CD14-positive monocyte (primary cell): ENCODE measurements around the gene TXNDC11. TPM values are rescaled to one million over a fixed set of nuclear protein-coding genes. Genes with fewer than 3 reads are reported as not detected.

Source experiments
- DNase-seq, 3 donors: peaks; one replicate each; pipeline ENCODE4 v3.0.0-alpha.2; 2011 to 2022
- H2AFZ ChIP-seq: 2 replicates; pipeline ENCODE4 v1.6.0; 2012; ENCODE audit warnings: mild to moderate bottlenecking, low read depth, low read length, inconsistent platforms; ENCODE audit not compliant: insufficient read depth, poor library complexity, severe bottlenecking
- H3K27ac ChIP-seq, 2 donors: 1 replicate in 1 of 2; 2 replicates in 1 of 2; pipeline ENCODE4 v1.5.1; 2012 to 2013; ENCODE audit warnings: low read length in 2 of 2, control low read depth in 1 of 2, inconsistent platforms in 1 of 2, low read depth in 1 of 2, mild to moderate bottlenecking in 1 of 2
- H3K27me3 ChIP-seq, 2 donors: one replicate each; pipeline versions ENCODE4 v1.6.0 to v1.6.1; 2011 to 2013; ENCODE audit warnings: low read length in 2 of 2; ENCODE audit not compliant: control insufficient read depth in 2 of 2, insufficient read depth in 2 of 2
- H3K36me3 ChIP-seq, 2 donors: replicated peaks in 1 of 2; 1 replicate in 1 of 2; 2 replicates in 1 of 2; pipeline versions ENCODE4 v1.5.1 to v1.6.1; 2012 to 2013; ENCODE audit warnings: low read length in 2 of 2, control low read depth in 1 of 2, inconsistent platforms in 1 of 2, mild to moderate bottlenecking in 1 of 2; ENCODE audit not compliant: insufficient read depth in 2 of 2, control insufficient read depth in 1 of 2
- H3K4me1 ChIP-seq, 2 donors: 1 replicate in 1 of 2; 2 replicates in 1 of 2; pipeline versions ENCODE4 v1.5.1 to v1.6.1; 2012 to 2013; ENCODE audit warnings: low read length in 2 of 2, control low read depth in 1 of 2, inconsistent platforms in 1 of 2, mild to moderate bottlenecking in 1 of 2, moderate library complexity in 1 of 2; ENCODE audit not compliant: insufficient read depth in 2 of 2, control insufficient read depth in 1 of 2
- H3K4me2 ChIP-seq: replicated peaks from 2 replicates; pipeline ENCODE3; 2012; ENCODE audit warnings: low read length, moderate library complexity, mild to moderate bottlenecking; ENCODE audit not compliant: poor library complexity, severe bottlenecking; ENCODE audit errors: extremely low read depth
- H3K4me3 ChIP-seq, 3 experiments: fragments of 200-600 bp in 1 of 3; sonication (generic) in 1 of 3; replicated peaks in 1 of 3; 1 replicate in 2 of 3; 2 replicates in 1 of 3; pipeline ENCODE4 v1.5.1; 2011 to 2013; ENCODE audit warnings: low read length in 3 of 3, mild to moderate bottlenecking in 3 of 3, control low read depth in 2 of 3, low read depth in 2 of 3, inconsistent platforms in 1 of 3, moderate library complexity in 1 of 3
- H3K79me2 ChIP-seq: 2 replicates; pipeline ENCODE4 v1.6.0; 2012; ENCODE audit warnings: mild to moderate bottlenecking, control low read depth, inconsistent platforms, low read length, moderate library complexity; ENCODE audit not compliant: insufficient read depth
- H3K9ac ChIP-seq: 2 replicates; pipeline ENCODE4 v1.6.0; 2017; ENCODE audit warnings: low read length, mild to moderate bottlenecking; ENCODE audit not compliant: insufficient read depth, poor library complexity, severe bottlenecking
- H3K9me3 ChIP-seq, 2 donors: replicated peaks in 1 of 2; 1 replicate in 1 of 2; 2 replicates in 1 of 2; pipeline versions ENCODE4 v1.5.1 to v1.6.1; 2012 to 2013; ENCODE audit warnings: low read length in 2 of 2, control low read depth in 1 of 2; ENCODE audit not compliant: control insufficient read depth in 1 of 2, insufficient read depth in 1 of 2
- H4K20me1 ChIP-seq: 2 replicates; pipeline ENCODE4 v1.6.0; 2012; ENCODE audit warnings: mild to moderate bottlenecking, low read length, control low read depth, moderate library complexity; ENCODE audit not compliant: insufficient read depth
- H3K27ac Mint-ChIP-seq, 7 donors: one replicate each; pipeline ENCODE4 v1.8.0; 2020; ENCODE audit warnings: mild to moderate bottlenecking in 7 of 7, mixed read lengths in 7 of 7, moderate library complexity in 6 of 7, inconsistent platforms in 2 of 7
- H3K27me3 Mint-ChIP-seq, 3 donors: one replicate each; pipeline ENCODE4 v1.8.0; 2021 to 2022; ENCODE audit warnings: low read depth in 3 of 3, mild to moderate bottlenecking in 3 of 3, mixed read lengths in 3 of 3, moderate library complexity in 3 of 3, inconsistent platforms in 1 of 3
- H3K36me3 Mint-ChIP-seq, 2 donors: one replicate each; pipeline ENCODE4 v1.8.0; 2020; ENCODE audit warnings: mixed read lengths in 2 of 2, inconsistent platforms in 1 of 2, mild to moderate bottlenecking in 1 of 2
- H3K4me1 Mint-ChIP-seq: one replicate; pipeline ENCODE4 v1.8.0; 2020; ENCODE audit warnings: mild to moderate bottlenecking, mixed read lengths
- H3K4me3 Mint-ChIP-seq, 2 donors: one replicate each; pipeline ENCODE4 v1.8.0; 2020; ENCODE audit warnings: mild to moderate bottlenecking in 2 of 2, mixed read lengths in 2 of 2, moderate library complexity in 1 of 2
- H3K9me3 Mint-ChIP-seq, 7 donors: one replicate each; pipeline ENCODE4 v1.8.0; 2020 to 2022; ENCODE audit warnings: mixed read lengths in 7 of 7, mild to moderate bottlenecking in 6 of 7, moderate library complexity in 6 of 7, inconsistent platforms in 2 of 7
- WGBS: methylation state at CpG from one replicate; pipeline ENCODE4 v1.1.5; 2013; ENCODE audit warnings: missing lambda C conversion rate; ENCODE audit not compliant: insufficient coverage; 5-methylcytosine and 5-hydroxymethylcytosine counted together
- intact Hi-C, 2 donors: fragments of 100-400 bp; cut with micrococcal nuclease; formaldehyde crosslinking; loops; one replicate each; pipeline versions ENCODE4 v1.15.0 to v1.15.1; 2023
- polyA plus RNA-seq, 3 donors: library from polyadenylated mRNA; depleted of rRNA in 1 of 3; unstranded in 2 of 3; stranded (reverse) in 1 of 3; fragments of 300-500 nt in 2 of 3; fragments of >200 nt in 1 of 3; fragmentation: Illumina TruSeq in 2 of 3; gene quantifications; 1 replicate in 2 of 3; 2 replicates in 1 of 3; pipeline ENCODE4 v1.2.3, GENCODE V29; 2012 to 2021
- TF ChIP-seq, protein P1 (sequence below): fragments of 200-600 bp; IDR thresholded peaks from one replicate; pipeline ENCODE4 v1.8.0; 2022; ENCODE audit warnings: antibody characterized with exemption, mild to moderate bottlenecking

Gene TXNDC11
- polyA plus RNA-seq, 3 donors, result 32.9 to 60.0 (median 40.6) TPM

DNA sequence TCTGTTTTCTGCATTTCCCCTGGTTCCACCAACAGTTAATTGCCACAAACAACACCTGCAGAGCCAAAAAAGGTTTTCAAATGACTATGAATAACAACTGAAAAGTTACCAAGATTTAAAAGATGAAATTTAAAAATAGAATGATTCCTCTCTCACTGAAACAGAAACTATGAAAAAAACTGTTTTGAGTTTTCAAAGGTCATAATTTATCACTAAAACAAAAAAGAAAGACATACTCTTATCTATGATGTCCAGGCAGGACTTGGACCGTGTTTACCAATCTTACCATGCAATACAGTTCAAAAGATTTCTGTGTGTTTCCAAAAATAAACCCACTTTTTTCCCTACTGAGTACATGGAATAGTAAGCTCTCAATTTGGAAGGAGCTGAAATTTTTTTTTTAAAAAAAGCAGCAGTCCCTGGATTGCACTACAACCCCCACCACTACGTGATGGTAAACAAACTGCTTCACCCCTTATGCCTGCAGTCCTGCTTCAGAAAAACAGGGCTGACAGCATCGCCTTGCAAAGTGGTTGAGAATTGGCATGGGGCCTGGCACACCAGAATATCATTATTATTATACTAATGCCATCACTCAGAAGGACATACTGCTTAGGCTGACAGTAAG, 8.5 kb downstream of the TXNDC11 start:
- Mint-ChIP-seq H3K9me3 (no peaks in the 10 kb centered on the region), H3K4me1 (peaks cover 35% of the 10 kb centered on the region), H3K4me3 (no peak overlapping the region), H3K27me3 (peaks cover 0 to 2% (median 1%) of the 10 kb centered on the region in 3 donors), H3K27ac (peak overlapping the region in 1 of 7 donors; percentile 80), H3K36me3 (peaks cover 83 to 90% of the 10 kb centered on the region in 2 donors)
- peaks cover 95% of the 10 kb centered on the region for H3K79me2 ChIP-seq
- H3K9me3 ChIP-seq, result no peaks in the 10 kb centered on the region
- peaks cover 14 to 22% of the 10 kb centered on the region in 2 donors for H3K4me1 ChIP-seq
- 80% methylated on average over 1 of the region's 3 CpGs for WGBS
- H2AFZ ChIP-seq, result no peak overlapping the region
- DNase-seq, result no peak
- no peak overlapping the region for H3K4me2 ChIP-seq
- peaks cover 74 to 96% of the 10 kb centered on the region in 2 donors for H3K36me3 ChIP-seq
- H3K9ac ChIP-seq, result no peak overlapping the region
- H3K4me3 ChIP-seq, result no peak overlapping the region
- TF ChIP-seq, protein P1, sequence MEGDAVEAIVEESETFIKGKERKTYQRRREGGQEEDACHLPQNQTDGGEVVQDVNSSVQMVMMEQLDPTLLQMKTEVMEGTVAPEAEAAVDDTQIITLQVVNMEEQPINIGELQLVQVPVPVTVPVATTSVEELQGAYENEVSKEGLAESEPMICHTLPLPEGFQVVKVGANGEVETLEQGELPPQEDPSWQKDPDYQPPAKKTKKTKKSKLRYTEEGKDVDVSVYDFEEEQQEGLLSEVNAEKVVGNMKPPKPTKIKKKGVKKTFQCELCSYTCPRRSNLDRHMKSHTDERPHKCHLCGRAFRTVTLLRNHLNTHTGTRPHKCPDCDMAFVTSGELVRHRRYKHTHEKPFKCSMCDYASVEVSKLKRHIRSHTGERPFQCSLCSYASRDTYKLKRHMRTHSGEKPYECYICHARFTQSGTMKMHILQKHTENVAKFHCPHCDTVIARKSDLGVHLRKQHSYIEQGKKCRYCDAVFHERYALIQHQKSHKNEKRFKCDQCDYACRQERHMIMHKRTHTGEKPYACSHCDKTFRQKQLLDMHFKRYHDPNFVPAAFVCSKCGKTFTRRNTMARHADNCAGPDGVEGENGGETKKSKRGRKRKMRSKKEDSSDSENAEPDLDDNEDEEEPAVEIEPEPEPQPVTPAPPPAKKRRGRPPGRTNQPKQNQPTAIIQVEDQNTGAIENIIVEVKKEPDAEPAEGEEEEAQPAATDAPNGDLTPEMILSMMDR, result no peak
- no peaks in the 10 kb centered on the region for H3K27me3 ChIP-seq
- H4K20me1 ChIP-seq, result peaks cover 85% of the 10 kb centered on the region
- no peak overlapping the region for H3K27ac ChIP-seq
- intact Hi-C loops, result no loop called here

DNA sequence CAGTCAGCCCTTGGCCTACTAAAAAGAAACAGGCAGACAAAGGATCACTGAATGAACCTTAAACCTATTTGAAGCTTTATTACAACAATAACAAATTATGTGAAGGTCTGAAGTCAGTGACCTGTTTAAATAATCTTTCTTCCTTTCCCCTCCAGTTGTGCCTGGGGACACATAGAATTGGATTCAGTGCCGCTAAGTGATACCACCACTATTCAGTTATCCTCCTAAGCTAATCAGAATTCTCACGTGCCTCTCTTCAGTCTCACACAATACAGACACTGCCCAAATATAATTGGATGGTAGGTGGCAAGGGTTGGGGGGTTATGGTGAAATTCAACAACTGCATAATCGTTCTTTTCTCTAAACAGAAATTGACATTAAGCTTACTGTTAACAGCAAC, 11.4 kb downstream of the TXNDC11 start:
- Histone ChIP-seq H3K27me3 (no peaks in the 10 kb centered on the region), H3K27ac (no peak overlapping the region), H3K9me3 (no peaks in the 10 kb centered on the region), H2AFZ (no peak overlapping the region), H3K4me3 (no peak overlapping the region), H3K36me3 (peaks cover 67 to 85% of the 10 kb centered on the region in 2 donors), H3K4me1 (peaks cover 24 to 27% of the 10 kb centered on the region in 2 donors), H4K20me1 (peaks cover 75% of the 10 kb centered on the region), H3K4me2 (no peak overlapping the region), H3K9ac (no peak overlapping the region), H3K79me2 (peaks cover 85% of the 10 kb centered on the region)
- Mint-ChIP-seq H3K4me3 (no peak overlapping the region), H3K4me1 (peaks cover 39% of the 10 kb centered on the region), H3K9me3 (no peaks in the 10 kb centered on the region), H3K36me3 (peaks cover 73 to 94% of the 10 kb centered on the region in 2 donors), H3K27ac (peak overlapping the region in 2 of 7 donors; percentile 38 to 48), H3K27me3 (peaks cover 0 to 1% (median 0%) of the 10 kb centered on the region in 3 donors)
- TF ChIP-seq, protein P1, result no peak
- no peak for DNase-seq
- no CpG with 5 or more reads among the region's 3 CpGs for WGBS
- intact Hi-C loops, result no loop called here
